K562 (cell line): ENCODE data around the gene RNF41. TPM values are rescaled to one million over a fixed set of nuclear protein-coding genes. Genes with fewer than 3 reads are reported as not detected.

ENCODE experiments used
- ARNT ChIP-seq, 2 experiments: fragments of 450-650 bp; IDR thresholded peaks; 2 replicates each; pipeline ENCODE4 v1.6.1; 2016; ENCODE audit warnings: mild to moderate bottlenecking in 1 of 2
- HIVEP1 ChIP-seq: fragments of 250-450 bp; sonication (Bioruptor Pico); IDR thresholded peaks from 2 replicates; pipeline ENCODE4 v1.4.0; 2020; ENCODE audit warnings: mild to moderate bottlenecking
- KAT8 ChIP-seq: fragments of 450-650 bp; IDR thresholded peaks from 2 replicates; pipeline ENCODE4 v1.6.1; 2016; ENCODE audit warnings: low read depth, mild to moderate bottlenecking
- KHSRP ChIP-seq: fragments of 450-650 bp; IDR thresholded peaks from 2 replicates; pipeline ENCODE4 v1.6.1; 2017
- MXI1 ChIP-seq: IDR thresholded peaks from 2 replicates; pipeline ENCODE4 v1.6.1; 2011; ENCODE audit warnings: low read depth, mild to moderate bottlenecking, improper control_type of control experiment, low read length
- NFE2 ChIP-seq: IDR thresholded peaks from 2 replicates; pipeline ENCODE4 v1.6.1; 2014; ENCODE audit warnings: antibody characterized with exemption, low read depth
- PHB2 ChIP-seq: fragments of 450-650 bp; IDR thresholded peaks from 2 replicates; pipeline ENCODE4 v1.6.1; 2017; ENCODE audit warnings: low read depth
- PML ChIP-seq: IDR thresholded peaks from 2 replicates; pipeline ENCODE4 v1.6.1; 2012; ENCODE audit warnings: low read length, inconsistent platforms
- RFX7 ChIP-seq: fragments of 250-450 bp; sonication (Bioruptor Pico); IDR thresholded peaks from 2 replicates; pipeline ENCODE4 v1.5.1; 2021; ENCODE audit warnings: mild to moderate bottlenecking
- RNF2 ChIP-seq: sonication (generic); IDR thresholded peaks from 2 replicates; pipeline ENCODE4 v1.6.1; 2016
- SIRT6 ChIP-seq: IDR thresholded peaks from one replicate; pipeline ENCODE4 v1.6.1; 2012; ENCODE audit warnings: low read depth, mild to moderate bottlenecking, control low read depth, inconsistent platforms, low read length, moderate library complexity
- SIX5 ChIP-seq, 2 experiments: IDR thresholded peaks; 2 replicates each; pipeline ENCODE4 v1.6.1; 2011; ENCODE audit warnings: low read length in 2 of 2, borderline replicate concordance in 1 of 2, low read depth in 1 of 2, mild to moderate bottlenecking in 1 of 2, moderate library complexity in 1 of 2; ENCODE audit not compliant: insufficient read depth in 1 of 2
- SOX6 ChIP-seq: fragments of 450-650 bp; IDR thresholded peaks from 2 replicates; pipeline ENCODE4 v1.6.1; 2014; ENCODE audit warnings: mild to moderate bottlenecking
- SP2 ChIP-seq: IDR thresholded peaks from 2 replicates; pipeline ENCODE4 v1.6.1; 2011; ENCODE audit warnings: mild to moderate bottlenecking, low read depth, low read length, moderate library complexity; ENCODE audit not compliant: poor library complexity, severe bottlenecking; ENCODE audit errors: extremely low read depth
- SRSF3 ChIP-seq: fragments of 200-400 bp; formaldehyde crosslinking; IDR thresholded peaks from 2 replicates; pipeline ENCODE4 v1.6.1; 2016; ENCODE audit warnings: mild to moderate bottlenecking, low read length, moderate library complexity; ENCODE audit not compliant: insufficient read depth
- SRSF9 ChIP-seq: fragments of 200-400 bp; formaldehyde crosslinking; IDR thresholded peaks from 2 replicates; pipeline ENCODE4 v1.6.1; 2017; ENCODE audit warnings: low read depth, low read length, borderline replicate concordance
- ZKSCAN3 ChIP-seq: fragments of 250-450 bp; sonication (Bioruptor Pico); IDR thresholded peaks from 2 replicates; pipeline ENCODE4 v1.4.0; 2020
- ZKSCAN8 ChIP-seq: fragments of 200-800 bp; sonication (Bioruptor generic); IDR thresholded peaks from 2 replicates; pipeline ENCODE4 v1.6.1; 2016; ENCODE audit warnings: missing genetic modification characterization, missing compliant biosample characterization
- ZNF668 ChIP-seq: fragments of 250-450 bp; sonication (Bioruptor Pico); IDR thresholded peaks from 2 replicates; pipeline ENCODE4 v1.8.0; 2022; ENCODE audit warnings: mild to moderate bottlenecking, inconsistent platforms
- ZNF695 ChIP-seq: fragments of 450-650 bp; formaldehyde crosslinking; IDR thresholded peaks from 2 replicates; pipeline ENCODE4 v1.4.0; 2020; ENCODE audit warnings: mild to moderate bottlenecking, moderate library complexity
- ZSCAN32 ChIP-seq: fragments of 450-650 bp; formaldehyde crosslinking; IDR thresholded peaks from 2 replicates; pipeline ENCODE4 v1.4.0; 2020; ENCODE audit warnings: mild to moderate bottlenecking, moderate library complexity
- polyA plus RNA-seq, 8 experiments: library from polyadenylated mRNA; depleted of rRNA in 4 of 8; stranded (reverse) in 5 of 8; unstranded in 3 of 8; fragments of >200 nt; fragmentation: Nextera tagmentation in 2 of 8; fragmentation: Illumina TruSeq in 1 of 8; extraction: Ambion mirVana in 2 of 8; extraction: Trizol in 1 of 8; gene quantifications; 2 replicates each; pipeline versions ENCODE4 v1.2.1 to v1.2.3, GENCODE V29; 2011 to 2014; ENCODE audit warnings: inconsistent platforms in 1 of 8, missing spikeins in 1 of 8
- total RNA-seq, 7 experiments: library from RNA; depleted of rRNA in 6 of 7; stranded (reverse); fragments of >200 nt in 6 of 7; fragmentation: Illumina TruSeq in 2 of 7; extraction: Trizol in 2 of 7; gene quantifications; 2 replicates each; pipeline versions ENCODE4 v1.2.1 to v1.2.3, GENCODE V29; 2011 to 2021; ENCODE audit warnings: low replicate concordance in 1 of 7
- TF ChIP-seq, protein P1 (sequence below): fragments of 450-650 bp; IDR thresholded peaks from 2 replicates; pipeline ENCODE4 v1.7.1; 2018; ENCODE audit warnings: mild to moderate bottlenecking, low read depth; ENCODE audit not compliant: partially characterized antibody
- TF ChIP-seq, protein P2 (sequence below): fragments of 450-650 bp; IDR thresholded peaks from 2 replicates; pipeline ENCODE4 v1.6.1; 2018; ENCODE audit warnings: mild to moderate bottlenecking, low read depth; ENCODE audit not compliant: partially characterized antibody
- TF ChIP-seq, protein P3 (sequence below): fragments of 450-650 bp; IDR thresholded peaks from 2 replicates; pipeline ENCODE4 v1.6.1; 2017; ENCODE audit warnings: mild to moderate bottlenecking, moderate library complexity

RNF41 gene
- total and polyA plus RNA-seq, 9 of the 15 experiments (the other 6 are each of a cell fraction or from before 2014, with no cell fraction given) = 28.2 to 46.8 (median 33.8) TPM

DNA sequence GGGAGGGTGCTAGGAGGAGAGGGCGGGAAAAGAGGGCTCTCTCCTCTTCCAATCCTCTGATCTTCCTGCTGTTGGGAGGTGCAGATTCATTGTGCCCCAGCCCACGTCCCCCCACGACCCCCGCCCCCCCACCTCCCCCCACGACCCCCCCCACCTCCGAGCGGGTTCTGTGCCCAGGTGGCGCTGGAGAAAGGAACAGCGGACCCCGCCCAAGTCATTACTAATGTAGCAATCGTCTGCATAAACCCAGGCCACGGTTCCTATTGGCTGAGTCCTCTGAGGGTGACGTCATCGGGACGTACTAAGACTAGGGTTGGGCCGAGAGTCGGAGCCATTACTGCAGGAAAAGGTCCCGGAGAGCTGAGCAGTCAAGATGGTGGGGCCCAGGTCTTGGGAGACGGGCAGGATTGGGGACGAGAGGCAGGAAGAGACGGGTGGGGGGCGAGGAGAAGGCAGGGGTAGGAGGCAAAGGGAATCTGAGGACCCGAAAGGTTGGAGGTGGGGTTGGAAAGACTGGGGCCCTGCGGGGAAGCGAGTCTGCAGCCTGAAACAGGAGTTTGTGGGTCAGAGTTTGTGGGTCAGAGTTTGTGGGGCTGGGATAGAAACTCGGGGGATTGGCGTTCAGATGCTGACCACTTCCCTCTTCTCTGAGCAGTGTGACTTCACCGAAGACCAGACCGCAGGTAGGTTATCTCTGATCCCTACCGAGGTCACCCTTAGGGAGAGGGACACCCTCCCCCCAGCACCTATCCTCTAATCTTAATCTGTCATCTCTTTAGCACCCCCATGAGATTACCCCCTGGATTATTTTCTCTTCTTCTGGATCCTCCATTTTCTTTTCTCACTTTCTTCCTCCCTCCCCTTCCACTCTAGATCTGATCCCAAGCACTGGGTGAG lies 63.4 kb downstream of the RNF41 start, which contains the start of gene MYL6 (continued):
- TF ChIP-seq, protein P1, sequence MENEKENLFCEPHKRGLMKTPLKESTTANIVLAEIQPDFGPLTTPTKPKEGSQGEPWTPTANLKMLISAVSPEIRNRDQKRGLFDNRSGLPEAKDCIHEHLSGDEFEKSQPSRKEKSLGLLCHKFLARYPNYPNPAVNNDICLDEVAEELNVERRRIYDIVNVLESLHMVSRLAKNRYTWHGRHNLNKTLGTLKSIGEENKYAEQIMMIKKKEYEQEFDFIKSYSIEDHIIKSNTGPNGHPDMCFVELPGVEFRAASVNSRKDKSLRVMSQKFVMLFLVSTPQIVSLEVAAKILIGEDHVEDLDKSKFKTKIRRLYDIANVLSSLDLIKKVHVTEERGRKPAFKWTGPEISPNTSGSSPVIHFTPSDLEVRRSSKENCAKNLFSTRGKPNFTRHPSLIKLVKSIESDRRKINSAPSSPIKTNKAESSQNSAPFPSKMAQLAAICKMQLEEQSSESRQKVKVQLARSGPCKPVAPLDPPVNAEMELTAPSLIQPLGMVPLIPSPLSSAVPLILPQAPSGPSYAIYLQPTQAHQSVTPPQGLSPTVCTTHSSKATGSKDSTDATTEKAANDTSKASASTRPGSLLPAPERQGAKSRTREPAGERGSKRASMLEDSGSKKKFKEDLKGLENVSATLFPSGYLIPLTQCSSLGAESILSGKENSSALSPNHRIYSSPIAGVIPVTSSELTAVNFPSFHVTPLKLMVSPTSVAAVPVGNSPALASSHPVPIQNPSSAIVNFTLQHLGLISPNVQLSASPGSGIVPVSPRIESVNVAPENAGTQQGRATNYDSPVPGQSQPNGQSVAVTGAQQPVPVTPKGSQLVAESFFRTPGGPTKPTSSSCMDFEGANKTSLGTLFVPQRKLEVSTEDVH = peak; percentile 79
- TF ChIP-seq SRSF3 (no peak), ZNF695 (CRISPR knock-in tag) (no peak), ZNF668 (no peak), RNF2 (peak; percentile 7; the same call in 1 of the 2 replicates), ZSCAN32 (CRISPR knock-in tag) (no peak; the same call in 1 of the 2 replicates), NFE2 (0 out of 2 replicates have a peak, but pooled peaks have one; percentile 2), SP2 (no peak), PHB2 (no peak; the same call in 1 of the 2 replicates), ZKSCAN3 (CRISPR knock-in tag) (no peak), PML (peak; percentile 85), MXI1 (no peak), KHSRP (peak; percentile 73), KAT8 (peak; percentile 82), HIVEP1 (CRISPR knock-in tag) (0 out of 2 replicates have a peak, but pooled peaks have one; percentile 48), SRSF9 (no peak), ARNT (IDR thresholded peaks at IDR 0.05) (peak in 1 of 2 experiments; percentile 65; a peak in 2 of 4 replicates), ZKSCAN8 (CRISPR knock-in tag) (peak; percentile 78; the same call in 1 of the 2 replicates), SIX5 (IDR thresholded peaks at IDR 0.05; ENCODE audit: borderline replicate concordance in 1 of 2, insufficient read depth in 1 of 2, low read depth in 1 of 2, low read length in 2 of 2) (no peak), SOX6 (no peak), RFX7 (CRISPR knock-in tag) (peak; percentile 88; the same call in 1 of the 2 replicates), SIRT6 (no peak)
- TF ChIP-seq, protein P2, sequence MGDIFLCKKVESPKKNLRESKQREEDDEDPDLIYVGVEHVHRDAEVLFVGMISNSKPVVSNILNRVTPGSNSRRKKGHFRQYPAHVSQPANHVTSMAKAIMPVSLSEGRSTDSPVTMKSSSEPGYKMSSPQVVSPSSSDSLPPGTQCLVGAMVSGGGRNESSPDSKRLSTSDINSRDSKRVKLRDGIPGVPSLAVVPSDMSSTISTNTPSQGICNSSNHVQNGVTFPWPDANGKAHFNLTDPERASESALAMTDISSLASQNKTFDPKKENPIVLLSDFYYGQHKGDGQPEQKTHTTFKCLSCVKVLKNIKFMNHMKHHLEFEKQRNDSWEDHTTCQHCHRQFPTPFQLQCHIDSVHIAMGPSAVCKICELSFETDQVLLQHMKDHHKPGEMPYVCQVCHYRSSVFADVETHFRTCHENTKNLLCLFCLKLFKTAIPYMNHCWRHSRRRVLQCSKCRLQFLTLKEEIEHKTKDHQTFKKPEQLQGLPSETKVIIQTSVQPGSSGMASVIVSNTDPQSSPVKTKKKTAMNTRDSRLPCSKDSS = no peak
- TF ChIP-seq, protein P3, sequence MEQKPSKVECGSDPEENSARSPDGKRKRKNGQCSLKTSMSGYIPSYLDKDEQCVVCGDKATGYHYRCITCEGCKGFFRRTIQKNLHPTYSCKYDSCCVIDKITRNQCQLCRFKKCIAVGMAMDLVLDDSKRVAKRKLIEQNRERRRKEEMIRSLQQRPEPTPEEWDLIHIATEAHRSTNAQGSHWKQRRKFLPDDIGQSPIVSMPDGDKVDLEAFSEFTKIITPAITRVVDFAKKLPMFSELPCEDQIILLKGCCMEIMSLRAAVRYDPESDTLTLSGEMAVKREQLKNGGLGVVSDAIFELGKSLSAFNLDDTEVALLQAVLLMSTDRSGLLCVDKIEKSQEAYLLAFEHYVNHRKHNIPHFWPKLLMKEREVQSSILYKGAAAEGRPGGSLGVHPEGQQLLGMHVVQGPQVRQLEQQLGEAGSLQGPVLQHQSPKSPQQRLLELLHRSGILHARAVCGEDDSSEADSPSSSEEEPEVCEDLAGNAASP = no peak
